Osteocyte (in vitro differentiated cells): Measurements from ENCODE around the gene ITIH2. TPM values are rescaled to one million over a fixed set of nuclear protein-coding genes. Genes with fewer than 3 reads are reported as not detected.
"Not testable (repeated sequence)": the region's sequence is repeated elsewhere in the genome, so short reads cannot be mapped to it uniquely, and the experiment has no call there.

ENCODE experiments used
- DNase-seq: peaks from one replicate; pipeline ENCODE4 v3.0.0; 2021; ENCODE audit warnings: mixed read lengths; ENCODE audit not compliant: unreplicated experiment; ENCODE audit errors: extremely low spot score
- H3K27ac Mint-ChIP-seq: one replicate; pipeline ENCODE4 v1.8.0; 2021; ENCODE audit warnings: mild to moderate bottlenecking, mixed read lengths; ENCODE audit not compliant: unreplicated experiment
- H3K27me3 Mint-ChIP-seq: one replicate; pipeline ENCODE4 v1.8.0; 2021; ENCODE audit warnings: mixed read lengths; ENCODE audit not compliant: unreplicated experiment
- H3K36me3 Mint-ChIP-seq: one replicate; pipeline ENCODE4 v1.8.0; 2021; ENCODE audit warnings: mixed read lengths; ENCODE audit not compliant: unreplicated experiment
- H3K4me1 Mint-ChIP-seq: one replicate; pipeline ENCODE4 v1.8.0; 2021; ENCODE audit warnings: mixed read lengths; ENCODE audit not compliant: unreplicated experiment
- H3K4me3 Mint-ChIP-seq: one replicate; pipeline ENCODE4 v1.8.0; 2021; ENCODE audit warnings: mild to moderate bottlenecking, moderate library complexity, mixed read lengths; ENCODE audit not compliant: unreplicated experiment
- H3K9me3 Mint-ChIP-seq: one replicate; pipeline ENCODE4 v1.8.0; 2021; ENCODE audit warnings: mixed read lengths; ENCODE audit not compliant: unreplicated experiment
- CTCF ChIP-seq: fragments of 200-600 bp; sonication (generic); IDR thresholded peaks from 2 replicates; pipeline ENCODE4 v1.5.0; 2021; ENCODE audit warnings: antibody characterized with exemption, mild to moderate bottlenecking, moderate library complexity
- total RNA-seq: library from RNA; stranded (reverse); gene quantifications from 2 replicates; pipeline ENCODE4 v1.2.1, GENCODE V29; 2021

The ITIH2 gene
- total RNA-seq, 1 donor from 2014 or later: not detected

- Mint-ChIP-seq H3K27me3 (no peaks in the 10 kb centered on the region), H3K36me3 (no peaks in the 10 kb centered on the region), H3K4me1 (no peaks in the 10 kb centered on the region), H3K27ac (no peak overlapping the region), H3K9me3 (no peaks in the 10 kb centered on the region), H3K4me3 (no peak overlapping the region)
- TF ChIP-seq CTCF: no peak
- DNase-seq: peak; percentile 82
Measured at GRCh38 chr10:7734821-7735220, 31.7 kb downstream of the ITIH2 start.

GRCh38 chr10:7738536-7739407 is 35.7 kb downstream of the ITIH2 start:
- peaks cover 5% of the 10 kb centered on the region for H3K27me3 Mint-ChIP-seq
- TF ChIP-seq CTCF: no peak
- H3K36me3 Mint-ChIP-seq: no peaks in the 10 kb centered on the region
- DNase-seq: peak; percentile 68
- H3K4me1 Mint-ChIP-seq: no peaks in the 10 kb centered on the region
- H3K27ac Mint-ChIP-seq: no peak overlapping the region
- H3K4me3 Mint-ChIP-seq: no peak overlapping the region
- no peaks in the 10 kb centered on the region for H3K9me3 Mint-ChIP-seq

- no peak overlapping the region for H3K27ac Mint-ChIP-seq
- H3K4me1 Mint-ChIP-seq: no peaks in the 10 kb centered on the region
- H3K9me3 Mint-ChIP-seq: no peaks in the 10 kb centered on the region
- no peaks in the 10 kb centered on the region for H3K36me3 Mint-ChIP-seq
- H3K27me3 Mint-ChIP-seq: peaks cover 5% of the 10 kb centered on the region
- H3K4me3 Mint-ChIP-seq: no peak overlapping the region
- no peak for TF ChIP-seq CTCF
- no peak for DNase-seq
Measured at GRCh38 chr10:7744307-7744706, 41.2 kb downstream of the ITIH2 start.

GRCh38 chr10:7748637-7749036 is 45.5 kb downstream of the ITIH2 start:
- H3K27me3 Mint-ChIP-seq, H3K27ac Mint-ChIP-seq, H3K4me1 Mint-ChIP-seq, H3K9me3 Mint-ChIP-seq, DNase-seq, H3K4me3 Mint-ChIP-seq: not testable (repeated sequence)
- peaks cover 18% of the 10 kb centered on the region for H3K36me3 Mint-ChIP-seq

- Mint-ChIP-seq H3K4me3 (no peak overlapping the region), H3K27ac (no peak overlapping the region), H3K9me3 (no peaks in the 10 kb centered on the region), H3K36me3 (peaks cover 28% of the 10 kb centered on the region), H3K4me1 (no peaks in the 10 kb centered on the region), H3K27me3 (no peaks in the 10 kb centered on the region)
- no peak for DNase-seq
- no peak for TF ChIP-seq CTCF
Measured at GRCh38 chr10:7750222-7750621, 47.1 kb downstream of the ITIH2 start.
